A549 treated with GW870086 at 1 μM for 4 hours (cell line): ENCODE data around the gene STPG3. TPM values are rescaled to one million over a fixed set of nuclear protein-coding genes. Genes with fewer than 3 reads are reported as not detected.

Source experiments
- total RNA-seq: library from RNA; stranded (reverse); fragments of 200-300 nt; extraction: Qiagen RNA extraction; gene quantifications from 5 replicates; pipeline ENCODE4 v1.2.3, GENCODE V29; 2022; ENCODE audit warnings: low read depth

STPG3 gene
- not detected in 5 replicates for total RNA-seq

DNA sequence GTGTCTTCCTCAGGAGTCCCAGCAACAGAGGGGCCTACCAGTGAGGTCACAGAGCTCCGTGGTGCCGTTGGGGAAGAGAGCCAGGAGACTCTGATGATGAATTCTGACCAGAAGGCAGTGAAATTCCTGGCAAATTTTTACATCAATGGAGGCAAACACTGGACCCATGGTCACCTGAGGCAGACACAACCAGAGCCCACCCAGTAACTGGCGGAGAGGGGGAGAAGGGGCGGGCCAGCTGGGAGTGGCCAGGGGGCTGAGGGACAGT, at the start of gene STPG3:
TSS of gene STPG3 (plus strand) at position 93 of the 268 bp plus-strand sequence. CDS start at position 94, 1 bp downstream.

DNA sequence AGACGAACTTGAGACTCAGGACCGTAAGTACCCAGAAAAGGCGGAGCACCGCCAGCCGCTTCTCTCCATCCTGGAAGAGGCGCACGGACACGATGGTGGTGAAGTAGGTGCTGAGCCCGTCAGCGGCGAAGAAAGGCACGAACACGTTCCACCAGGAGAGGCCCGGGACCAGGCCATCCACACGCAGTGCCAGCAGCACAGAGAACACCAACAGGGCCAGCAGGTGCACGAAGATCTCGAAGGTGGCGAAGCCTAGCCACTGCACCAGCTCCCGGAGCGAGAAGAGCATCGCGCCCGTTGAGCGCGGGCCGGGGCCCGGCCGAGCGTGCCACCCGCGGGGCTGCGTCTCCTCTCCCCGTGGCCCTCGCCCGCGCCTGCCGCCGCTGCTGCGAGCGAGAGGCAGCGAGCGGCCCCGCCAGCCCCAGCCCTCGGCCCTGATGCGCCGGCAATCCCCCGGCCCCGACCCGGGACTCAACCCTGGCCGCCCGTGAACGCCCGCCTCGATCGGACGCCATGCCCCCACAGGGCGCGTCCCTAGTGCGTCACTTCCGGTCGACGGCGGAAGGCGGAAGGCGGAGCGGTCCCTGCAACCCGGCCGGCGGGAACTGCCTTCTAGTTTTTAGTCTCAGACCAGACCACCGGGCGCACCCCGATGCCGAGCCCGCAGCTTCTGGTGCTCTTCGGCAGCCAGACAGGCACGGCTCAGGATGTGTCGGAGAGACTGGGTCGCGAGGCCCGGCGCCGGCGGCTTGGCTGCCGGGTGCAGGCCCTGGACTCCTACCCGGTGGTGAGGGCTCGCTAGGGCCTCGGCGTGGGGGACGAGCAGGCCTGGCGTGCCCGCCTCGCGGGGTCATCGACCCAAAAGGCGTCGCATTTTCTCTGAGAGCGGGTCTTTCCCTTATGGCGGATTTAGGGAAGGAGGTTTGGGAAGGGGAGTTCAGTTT, 45.7 kb upstream of the STPG3 start, which contains the start of the genes NDOR1 and TMEM203:
TSS of gene NDOR1 (plus strand) at position 575 of the 944 bp plus-strand sequence. CDS start at position 653, 78 bp downstream.
TSS of gene TMEM203 (minus strand) at position 523 of the 944 bp plus-strand sequence. CDS start at position 289, 234 bp downstream.

DNA sequence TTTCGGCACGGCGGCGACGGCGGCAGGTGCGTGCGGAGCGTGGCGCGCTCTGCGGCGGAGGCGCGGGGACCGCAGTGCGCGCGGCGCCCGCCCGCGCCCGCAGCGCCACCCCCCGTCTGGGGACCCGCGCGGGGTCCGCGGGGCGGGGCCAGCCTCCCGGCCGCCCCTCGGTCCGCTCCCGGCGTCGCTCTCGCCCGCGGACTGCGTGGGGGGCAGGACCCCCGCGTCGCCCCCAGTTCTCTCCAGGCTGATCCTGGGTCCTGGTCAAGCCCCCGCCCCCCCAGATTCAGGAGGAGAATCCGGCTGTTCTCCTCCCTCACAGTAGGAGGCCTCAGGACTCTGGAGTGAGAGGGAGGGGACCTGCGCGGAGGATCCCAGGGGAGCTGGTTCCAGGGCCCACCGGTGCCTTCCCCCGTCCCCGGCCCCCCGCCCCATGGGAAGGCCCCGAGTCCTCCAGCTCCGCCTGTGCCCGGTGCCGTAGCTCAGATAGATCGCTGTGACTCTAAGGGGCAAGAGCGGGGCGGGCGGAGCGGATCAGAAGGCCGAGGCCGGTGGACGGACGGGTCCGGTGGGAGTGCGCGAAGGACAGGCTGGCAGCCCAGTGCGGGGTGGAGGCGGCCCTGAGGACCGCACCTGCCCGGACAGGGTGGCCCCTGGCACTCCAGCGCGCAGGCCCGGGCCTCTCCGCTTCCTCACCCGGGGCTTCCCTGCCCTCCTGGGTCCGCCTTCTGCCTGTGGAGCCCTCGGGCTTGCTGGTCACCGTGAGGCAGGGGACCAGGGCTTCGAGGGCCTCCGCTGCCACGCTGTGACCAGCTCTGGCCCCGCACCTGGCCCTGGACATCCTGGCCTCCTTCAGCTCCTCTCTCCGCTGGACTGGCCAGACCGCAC, 28.7 kb upstream of the STPG3 start, which contains the start of gene RNF208:
TSS of gene RNF208 (minus strand) at position 51 of the 888 bp plus-strand sequence. CDS start 1,028 bp downstream, outside the sequence.

DNA sequence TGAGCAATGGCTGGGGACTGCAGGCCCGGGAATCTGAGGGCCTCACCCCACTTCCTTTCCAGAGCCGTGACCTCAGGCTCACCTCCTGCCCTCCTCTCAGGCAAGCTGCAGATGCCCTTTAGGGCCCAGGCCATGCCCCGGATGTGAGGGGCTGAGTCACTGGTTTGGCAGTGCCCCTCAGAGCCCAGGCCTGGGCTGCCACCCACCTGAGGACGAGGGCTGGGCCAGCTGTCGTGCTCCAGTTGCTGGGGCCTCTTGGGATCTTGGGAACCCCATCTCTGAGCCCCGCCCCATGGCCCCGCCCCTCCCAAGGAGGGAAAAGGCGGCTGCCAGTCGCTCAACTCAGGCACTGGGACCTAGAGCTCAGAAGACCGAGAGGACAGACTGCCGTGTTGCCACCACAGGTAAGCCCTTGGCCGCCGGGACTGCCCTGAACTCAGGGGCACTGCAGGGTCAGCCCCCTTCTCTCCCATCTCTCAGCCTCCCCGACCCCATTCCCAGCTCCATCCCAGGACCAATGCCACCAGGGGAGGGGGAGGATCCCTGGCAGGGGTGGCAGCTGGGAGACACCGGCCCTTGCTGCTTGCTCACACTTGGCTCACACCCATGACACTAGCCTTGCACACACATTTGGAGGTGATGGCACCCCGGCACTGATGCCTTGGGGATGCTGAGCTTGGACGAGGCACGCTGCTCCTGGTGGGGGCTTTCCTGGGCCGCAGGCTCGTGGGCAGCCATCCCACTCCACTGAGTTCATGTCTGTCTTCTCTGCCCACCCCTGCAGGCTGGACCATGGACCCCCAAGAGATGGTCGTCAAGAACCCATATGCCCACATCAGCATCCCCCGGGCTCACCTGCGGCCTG, 26.0 kb upstream of the STPG3 start, which contains the start of gene CYSRT1:
TSS of gene CYSRT1 (plus strand) at position 345 of the 865 bp plus-strand sequence. CDS start at position 793, 448 bp downstream.

DNA sequence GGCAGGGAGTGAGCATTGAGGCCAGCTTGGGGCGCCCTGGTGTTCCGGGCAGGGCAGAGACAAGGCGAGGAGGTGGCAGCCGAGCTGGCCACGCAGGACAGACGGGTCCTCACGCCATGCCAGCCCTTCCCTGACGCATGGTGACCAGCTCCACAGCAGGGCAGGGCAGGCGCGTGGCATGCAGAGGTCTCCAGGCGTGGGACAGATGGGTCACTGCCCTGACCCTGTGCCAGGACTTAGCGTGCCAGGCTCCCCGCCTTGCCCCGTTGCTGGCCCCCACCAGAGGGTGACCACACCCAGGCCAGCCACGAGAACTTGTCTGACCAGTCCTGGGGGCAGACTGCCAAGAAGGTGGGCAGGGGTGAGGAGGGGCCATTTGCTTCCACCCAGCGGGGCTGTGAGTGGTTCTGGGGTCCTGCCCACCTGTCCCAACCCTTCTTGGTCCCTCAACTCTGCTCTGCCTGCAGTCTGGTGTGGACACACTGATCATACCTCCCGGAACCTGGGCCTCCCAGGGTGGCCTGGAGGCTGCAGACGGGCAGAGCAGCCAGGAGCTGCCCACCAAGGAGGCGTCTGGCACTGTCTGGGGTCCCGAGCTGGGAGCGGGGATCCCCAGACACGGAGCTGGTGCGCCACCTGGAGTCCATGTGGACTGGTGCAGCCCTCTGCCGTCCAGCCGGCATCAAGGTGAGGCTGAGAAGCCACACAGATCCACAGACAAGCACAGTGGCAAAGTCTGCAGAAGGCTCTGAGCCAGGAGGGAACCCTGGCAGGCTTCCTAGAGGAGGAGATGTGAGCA, 23.8 kb upstream of the STPG3 start, which contains the start of gene RNF224:
TSS of gene RNF224 (plus strand) at position 449 of the 799 bp plus-strand sequence. CDS start 834 bp downstream, outside the sequence.

DNA sequence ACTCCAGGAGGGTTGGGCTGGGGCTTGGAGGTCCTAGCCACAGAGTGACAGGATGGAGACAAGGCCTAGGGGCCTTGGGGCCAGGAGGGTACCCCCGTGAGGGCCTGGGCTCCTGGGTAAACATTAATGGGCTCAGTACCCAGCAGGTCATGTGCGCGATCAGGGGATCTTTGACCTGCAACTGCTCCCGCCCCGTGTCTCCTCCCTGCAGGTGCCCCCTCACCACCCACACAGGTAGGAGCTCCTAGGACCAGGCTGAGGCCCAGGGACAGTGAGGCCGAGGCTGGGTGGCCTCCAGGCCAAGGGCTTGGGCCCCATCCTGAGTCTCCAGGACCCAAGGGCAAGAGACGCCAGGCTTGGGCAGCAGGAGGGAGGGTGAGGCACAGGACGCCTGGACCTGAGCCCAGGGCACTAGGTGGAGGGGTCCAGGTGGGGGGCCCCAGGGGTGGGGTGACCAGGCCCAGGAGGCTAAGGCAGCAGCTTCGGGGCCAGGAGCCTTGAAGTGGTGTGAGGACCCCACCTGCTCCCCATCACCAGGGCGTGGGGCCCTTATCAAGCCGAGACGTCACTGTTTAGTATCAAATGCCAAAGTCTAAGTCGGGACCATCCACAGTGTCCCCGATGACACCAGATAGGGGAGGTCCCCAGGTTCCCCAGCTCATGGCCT, 20.2 kb upstream of the STPG3 start, which contains the start of gene SLC34A3:
TSS of gene SLC34A3 (plus strand) at position 197 of the 667 bp plus-strand sequence. CDS start 802 bp downstream, outside the sequence.

DNA sequence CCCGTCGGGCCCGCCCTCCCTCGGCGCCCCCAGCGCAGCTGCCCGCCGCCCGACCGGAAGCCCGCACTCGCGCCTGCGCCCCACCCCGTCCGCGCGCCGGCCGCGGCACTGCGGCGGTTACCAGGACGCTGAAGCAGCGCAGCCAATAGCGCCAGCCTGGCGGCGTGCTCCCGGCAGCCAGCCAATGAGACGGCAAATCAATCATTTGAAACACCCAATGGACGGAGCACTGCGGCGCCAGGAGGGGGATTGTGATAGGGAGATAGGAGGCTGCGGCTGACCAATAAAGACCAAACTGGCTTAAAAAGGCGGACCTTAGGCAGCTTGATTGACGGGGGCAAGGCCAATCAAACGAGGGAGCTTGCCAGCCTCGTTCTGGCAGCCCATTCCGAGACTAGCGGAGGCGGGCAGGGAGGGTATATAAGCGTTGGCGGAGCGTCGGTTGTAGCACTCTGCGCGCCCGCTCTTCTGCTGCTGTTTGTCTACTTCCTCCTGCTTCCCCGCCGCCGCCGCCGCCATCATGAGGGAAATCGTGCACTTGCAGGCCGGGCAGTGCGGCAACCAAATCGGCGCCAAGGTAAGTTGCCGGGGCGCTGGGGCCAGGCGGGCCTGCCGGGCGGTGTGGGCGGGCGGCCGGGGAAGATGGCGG, 10.1 kb upstream of the STPG3 start, which contains the start of gene TUBB4B:
TSS of gene TUBB4B (plus strand) at position 447 of the 649 bp plus-strand sequence. CDS start at position 521, 74 bp downstream.

DNA sequence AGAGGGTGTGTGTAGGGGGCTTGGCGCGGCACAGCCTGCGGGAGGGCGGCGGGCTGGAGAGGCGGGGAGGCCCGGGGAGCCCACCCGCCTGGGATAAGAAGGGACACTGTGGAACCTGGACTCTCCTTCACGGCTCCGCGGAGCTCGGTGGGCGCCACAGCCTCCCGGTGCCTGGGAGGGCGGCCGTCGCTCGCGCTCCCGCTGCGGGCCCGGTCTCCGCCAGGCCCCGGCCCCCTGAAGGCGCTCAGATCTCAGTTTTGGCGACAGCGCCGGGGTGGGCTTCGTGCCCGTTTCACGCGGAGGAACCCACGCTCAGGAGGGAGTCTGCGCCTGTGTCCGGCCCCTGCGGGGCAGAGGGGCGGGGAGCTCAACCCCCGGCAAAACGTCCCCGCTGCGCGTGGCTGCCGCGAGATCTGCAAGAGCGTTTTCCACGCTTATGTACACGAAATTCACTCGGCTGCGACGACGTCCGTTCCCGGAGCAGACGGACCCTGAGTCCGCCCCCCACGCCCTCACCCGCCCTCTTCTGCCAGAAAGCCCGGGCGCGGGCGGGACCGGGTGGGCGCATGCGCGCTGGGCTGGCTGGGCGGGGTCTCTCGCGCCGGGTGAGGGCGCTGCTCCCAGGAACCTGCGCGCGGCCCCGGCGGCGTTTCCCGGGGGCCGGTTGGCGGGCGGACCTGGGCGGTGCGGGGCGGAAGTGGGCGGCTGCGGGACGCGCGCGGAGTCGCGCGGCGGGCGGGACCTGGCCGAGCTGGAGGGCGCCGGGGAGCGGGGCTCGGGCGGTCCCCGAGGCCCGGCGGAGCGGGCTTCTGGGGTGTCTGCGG, 3.8 kb downstream of the STPG3 start, which contains the start of gene NELFB:
TSS of gene NELFB (plus strand) at position 704 of the 824 bp plus-strand sequence.

DNA sequence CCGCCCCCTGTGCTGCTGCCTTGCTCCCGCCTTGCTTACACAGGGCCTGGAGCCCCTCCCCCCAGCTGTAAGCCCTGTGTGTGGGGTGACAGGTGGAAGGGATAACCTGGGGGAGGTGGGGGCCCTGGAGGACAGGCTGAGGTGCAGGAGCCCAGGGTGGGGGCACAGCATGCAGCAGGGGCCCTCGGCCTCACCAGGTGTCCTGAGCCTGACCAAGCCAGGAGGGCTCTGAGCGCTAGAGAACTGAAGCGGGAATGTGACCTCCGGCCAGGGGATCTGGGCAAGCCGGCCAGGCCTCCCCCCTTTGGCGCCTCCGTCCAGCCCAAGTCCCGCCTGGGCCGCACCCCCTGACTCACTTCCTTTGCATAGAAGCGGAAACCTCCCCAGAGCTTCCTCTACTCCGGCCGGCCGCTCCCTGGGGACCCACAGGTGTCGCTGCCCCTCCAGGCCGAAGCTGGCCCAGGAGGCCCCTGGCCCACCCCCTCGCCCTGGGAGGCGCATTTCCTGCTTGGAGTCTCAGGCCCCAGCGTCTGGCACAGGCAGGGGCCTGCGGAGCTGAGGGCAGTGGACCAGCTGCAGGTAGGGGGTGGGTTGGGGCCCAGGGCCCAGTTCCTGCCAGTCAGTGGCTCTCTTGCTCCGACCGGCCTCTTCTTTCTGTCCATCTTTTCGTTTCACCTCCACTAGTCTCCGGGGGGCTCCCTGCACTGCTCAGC, 26.4 kb downstream of the STPG3 start, which contains the start of gene TOR4A:
TSS of gene TOR4A (plus strand) at position 398 of the 713 bp plus-strand sequence. CDS start 964 bp downstream, outside the sequence.

DNA sequence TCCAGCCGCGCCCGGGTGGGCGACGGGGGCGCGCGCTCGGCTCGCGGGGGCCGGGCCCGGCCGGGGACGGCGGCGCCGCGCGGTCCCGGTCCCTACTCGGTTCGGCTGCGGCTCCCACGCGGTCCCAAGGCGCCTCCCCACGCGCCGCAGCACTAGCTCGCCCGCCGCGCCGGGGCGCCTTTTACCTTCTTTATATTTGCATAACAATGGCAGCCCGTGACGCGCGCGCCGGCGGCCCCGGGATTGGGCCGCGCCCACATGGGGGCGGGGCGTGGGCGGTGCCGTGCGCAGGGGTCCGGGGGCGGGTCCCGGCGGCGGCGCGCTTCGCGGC, 51.0 kb downstream of the STPG3 start, which contains the start of gene NRARP:
TSS of gene NRARP (minus strand) at position 154 of the 331 bp plus-strand sequence. CDS start 343 bp downstream, outside the sequence.

Other genes with a start within 250 kb of the STPG3 start
- gene ABCA2, start 223.0 kb upstream of the STPG3 start, total RNA-seq, result 21.4 to 27.7 TPM (median 25.4 TPM) in 5 replicates
- 0.06 TPM in 1 of 5 replicates, not detected in the others for gene FUT7, start 219.2 kb upstream of the STPG3 start, total RNA-seq
- 44.4 to 81.3 TPM (median 73.5 TPM) in 5 replicates for gene NPDC1, start 205.1 kb upstream of the STPG3 start, total RNA-seq
- gene ENTPD2, start 197.2 kb upstream of the STPG3 start, total RNA-seq, result 1.1 to 2.3 TPM (median 1.7 TPM) in 5 replicates
- 14.8 to 25.2 TPM (median 21.9 TPM) in 5 replicates for gene SAPCD2, start 180.7 kb upstream of the STPG3 start, total RNA-seq
- gene UAP1L1, start 173.8 kb upstream of the STPG3 start, total RNA-seq, result 9.7 to 13.3 TPM (median 10.7 TPM) in 5 replicates
- gene MAN1B1, start 164.3 kb upstream of the STPG3 start, total RNA-seq, result 39.8 to 52.8 TPM (median 51.9 TPM) in 5 replicates
- gene DPP7, start 136.6 kb upstream of the STPG3 start, total RNA-seq, result 81.3 to 123 TPM (median 112 TPM) in 5 replicates
- 0.30 to 0.61 TPM (median 0.40 TPM) in 5 replicates for gene GRIN1, start 112.1 kb upstream of the STPG3 start, total RNA-seq
- gene LRRC26, start 81.2 kb upstream of the STPG3 start, total RNA-seq, result 0.70 to 2.1 TPM (median 1.2 TPM) in 5 replicates
- gene TMEM210, start 79.2 kb upstream of the STPG3 start, total RNA-seq, result not detected in 5 replicates
- gene ANAPC2, start 62.7 kb upstream of the STPG3 start, total RNA-seq, result 25.3 to 36.9 TPM (median 34.6 TPM) in 5 replicates
- gene SSNA1, start 62.6 kb upstream of the STPG3 start, total RNA-seq, result 105 to 159 TPM (median 141 TPM) in 5 replicates
- gene TPRN, start 50.5 kb upstream of the STPG3 start, total RNA-seq, result 6.8 to 10.6 TPM (median 9.0 TPM) in 5 replicates
- 36.5 to 44.9 TPM (median 44.2 TPM) in 5 replicates for gene TMEM203, start 45.6 kb upstream of the STPG3 start, total RNA-seq
- gene NDOR1, start 45.6 kb upstream of the STPG3 start, total RNA-seq, result 11.7 to 17.1 TPM (median 16.5 TPM) in 5 replicates
- 1.4 to 2.3 TPM (median 1.8 TPM) in 5 replicates for gene RNF208, start 29.0 kb upstream of the STPG3 start, total RNA-seq
- gene CYSRT1, start 26.1 kb upstream of the STPG3 start, total RNA-seq, result 3.6 to 5.2 TPM (median 4.2 TPM) in 5 replicates
- 0.08 to 0.31 TPM (median 0.21 TPM) in 5 replicates for gene RNF224, start 23.8 kb upstream of the STPG3 start, total RNA-seq
- 0.06 to 0.17 TPM (median 0.11 TPM) in 5 replicates for gene SLC34A3, start 20.4 kb upstream of the STPG3 start, total RNA-seq
- gene TUBB4B, start 10.0 kb upstream of the STPG3 start, total RNA-seq, result 612 to 791 TPM (median 723 TPM) in 5 replicates
- gene NELFB, start 4.0 kb downstream of the STPG3 start, total RNA-seq, result 45.1 to 56.7 TPM (median 55.1 TPM) in 5 replicates
- 19.3 to 29.7 TPM (median 27.9 TPM) in 5 replicates for gene TOR4A, start 26.4 kb downstream of the STPG3 start, total RNA-seq
- 1.9 to 4.6 TPM (median 4.1 TPM) in 5 replicates for gene NRARP, start 51.0 kb downstream of the STPG3 start, total RNA-seq
- 4.2 to 6.1 TPM (median 5.6 TPM) in 5 replicates for gene EXD3, start 171.9 kb downstream of the STPG3 start, total RNA-seq
- 0.91 to 2.0 TPM (median 1.3 TPM) in 5 replicates for gene NOXA1, start 172.1 kb downstream of the STPG3 start, total RNA-seq
- 0.08 to 0.31 TPM (median 0.23 TPM) in 5 replicates for gene ENTPD8, start 190.1 kb downstream of the STPG3 start, total RNA-seq
- gene NSMF, start 208.0 kb downstream of the STPG3 start, total RNA-seq, result 29.8 to 45.1 TPM (median 44.2 TPM) in 5 replicates